HG02970 (cell line): ENCODE data around the gene MT1E.
A peak's percentile ranks its signal among the peaks of the same experiment; 100 is the strongest.
"Not testable (repeated sequence)": the region's sequence is repeated elsewhere in the genome, so short reads cannot be mapped to it uniquely, and the experiment has no call there.

Source experiments
- ATAC-seq: cut with Tn5 transposase; IDR thresholded peaks from one replicate; pipeline ENCODE4 v1.9.1; 2021; ENCODE audit warnings: mild to moderate bottlenecking, moderate library complexity, moderate number of reproducible peaks; ENCODE audit not compliant: unreplicated experiment, low FRiP score

The MT1E gene

GRCh38 chr16:56625140-56625942, at the start of gene MT1E:
MT1E (plus strand) TSS chr16:56625781; CDS start chr16:56625852, 71 bp downstream.
- no peak for ATAC-seq

- ATAC-seq: peak; percentile 69
Measured at GRCh38 chr16:56576585-56577299, 48.8 kb upstream of the MT1E start.

- no peak for ATAC-seq
Measured at GRCh38 chr16:56577300-56577625, 48.3 kb upstream of the MT1E start.

GRCh38 chr16:56580391-56581048, 45.1 kb upstream of the MT1E start:
- ATAC-seq: no peak

- not testable (repeated sequence) for ATAC-seq
Measured at GRCh38 chr16:56582911-56583310, 42.7 kb upstream of the MT1E start.

GRCh38 chr16:56583351-56584168, 42.0 kb upstream of the MT1E start:
- ATAC-seq: no peak

GRCh38 chr16:56584276-56584675, 41.3 kb upstream of the MT1E start:
- ATAC-seq: no peak

GRCh38 chr16:56588781-56589140, 36.8 kb upstream of the MT1E start:
- no peak for ATAC-seq

- ATAC-seq: no peak
Measured at GRCh38 chr16:56589141-56590039, 36.2 kb upstream of the MT1E start, which contains the start of gene MT3. MT3 (plus strand) TSS chr16:56589528; CDS start chr16:56589591, 63 bp downstream.

- ATAC-seq: no peak
Measured at GRCh38 chr16:56591377-56592060, 34.1 kb upstream of the MT1E start.

GRCh38 chr16:56593573-56594291, 31.8 kb upstream of the MT1E start:
- no peak for ATAC-seq

- ATAC-seq: no peak
Measured at GRCh38 chr16:56594292-56594619, 31.3 kb upstream of the MT1E start.

GRCh38 chr16:56600398-56600999, 25.1 kb upstream of the MT1E start:
- no peak for ATAC-seq

GRCh38 chr16:56601325-56601724, 24.3 kb upstream of the MT1E start:
- no peak for ATAC-seq

- no peak for ATAC-seq
Measured at GRCh38 chr16:56603589-56603988, 22.0 kb upstream of the MT1E start.

GRCh38 chr16:56604966-56605365, 20.6 kb upstream of the MT1E start:
- ATAC-seq: no peak

- ATAC-seq: no peak
Measured at GRCh38 chr16:56605475-56605874, 20.1 kb upstream of the MT1E start.

GRCh38 chr16:56606071-56606475, 19.5 kb upstream of the MT1E start:
- no peak for ATAC-seq
